GM12872 (cell line): ENCODE results near the gene OR52A1.

Experiments
- CTCF ChIP-seq: IDR thresholded peaks from 3 replicates; pipeline ENCODE4 v1.5.1; 2011; ENCODE audit warnings: low read depth, mild to moderate bottlenecking, low read length, moderate library complexity; ENCODE audit not compliant: insufficient read depth

OR52A1 gene

DNA sequence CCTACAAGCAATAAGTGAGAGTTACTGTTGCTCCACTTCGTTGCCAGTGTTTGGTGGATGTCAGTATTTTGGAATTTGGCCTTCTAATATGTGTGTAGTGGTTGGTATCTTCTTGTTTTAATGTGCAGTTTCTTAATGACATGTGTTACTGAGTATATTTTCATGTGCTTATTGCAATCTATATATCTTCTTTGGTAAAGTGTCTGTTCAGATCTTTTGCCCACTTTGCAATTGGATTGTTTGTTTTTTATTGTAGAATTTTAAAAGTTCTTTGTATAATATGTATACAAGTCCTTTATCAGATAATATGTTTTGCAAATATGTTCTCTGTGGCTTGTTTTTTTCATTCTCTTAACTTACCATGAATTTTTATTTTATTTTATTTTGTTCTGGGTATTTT lies 38.2 kb upstream of the OR52A1 start:
- TF ChIP-seq CTCF, result no peak

GRCh38 chr11:5188201-5188600 lies 33.6 kb upstream of the OR52A1 start:
- TF ChIP-seq CTCF, result no peak

GRCh38 chr11:5178046-5178837 lies 23.7 kb upstream of the OR52A1 start:
- TF ChIP-seq CTCF, result no peak

- TF ChIP-seq CTCF, result no peak
Measured at GRCh38 chr11:5174934-5175333, 20.4 kb upstream of the OR52A1 start.

GRCh38 chr11:5171856-5172255 lies 17.3 kb upstream of the OR52A1 start:
- TF ChIP-seq CTCF, result no peak

GRCh38 chr11:5159806-5160205 lies 5.2 kb upstream of the OR52A1 start:
- TF ChIP-seq CTCF, result no peak

DNA sequence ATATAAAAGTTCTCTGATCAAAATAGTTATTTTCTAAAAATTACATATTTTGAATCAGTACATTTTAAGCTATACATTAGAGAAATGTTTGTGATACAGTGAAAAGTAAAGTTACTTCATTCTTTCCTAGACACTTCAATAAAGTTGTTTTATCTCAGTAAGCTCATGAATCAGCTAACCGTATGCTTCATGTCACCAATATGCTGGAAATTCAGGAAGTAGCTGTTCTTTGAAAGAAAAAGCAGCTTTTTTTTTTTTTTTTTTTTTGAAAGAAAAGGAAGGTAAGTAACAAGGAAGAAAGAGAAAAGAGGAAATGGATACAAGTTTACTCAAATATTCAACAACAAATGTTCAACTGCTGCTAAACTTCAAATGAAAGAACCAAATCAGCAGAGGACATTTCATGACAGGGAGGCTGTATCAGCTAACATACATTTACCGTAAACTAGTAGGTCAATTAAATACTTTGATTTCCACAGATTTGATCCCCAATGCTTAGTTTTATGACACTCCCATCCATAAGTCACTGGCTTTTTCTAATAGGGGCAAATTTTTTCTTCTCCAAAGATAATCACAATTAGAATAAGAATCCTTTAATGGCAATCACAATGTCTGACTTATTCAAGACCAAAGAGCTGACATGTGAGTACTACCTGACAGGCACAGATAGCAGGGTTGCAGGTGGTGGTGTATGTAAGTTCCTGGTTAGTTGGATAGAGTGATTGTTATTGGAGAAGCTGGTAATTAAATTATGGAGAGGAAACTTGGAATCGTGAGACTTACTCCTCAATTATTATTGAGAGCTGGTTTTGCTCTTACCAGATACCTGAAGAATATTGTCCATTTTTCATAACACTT lies 754 bp downstream of the OR52A1 start:
- no peak for TF ChIP-seq CTCF
